ENCODE results near the gene PPP6R3. TPM values are rescaled to one million over a fixed set of nuclear protein-coding genes. Genes with fewer than 3 reads are reported as not detected.

The PPP6R3 gene
- total RNA-seq, 1 donor from 2014 or later = 132 TPM

DNA sequence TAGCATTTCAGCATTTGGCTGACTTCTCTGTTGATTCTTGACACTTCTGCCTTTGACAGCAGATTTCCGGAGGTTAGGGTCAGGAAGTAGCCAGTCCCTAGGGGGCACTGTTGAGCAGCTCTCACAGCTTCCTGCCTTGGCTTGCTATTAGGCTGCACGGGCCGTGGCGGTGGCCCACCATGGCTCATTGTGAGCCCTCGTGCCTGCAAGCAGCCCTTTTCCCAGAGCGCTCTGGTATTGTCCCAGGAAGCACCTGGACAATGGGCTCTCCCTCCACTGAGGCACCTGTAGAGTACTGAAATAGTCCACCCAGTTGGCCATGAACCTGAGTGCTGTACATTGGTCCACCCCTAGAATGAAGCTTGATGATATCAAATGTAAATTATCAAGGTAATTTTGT lies 123.5 kb downstream of the PPP6R3 start:
- Mint-ChIP-seq H3K36me3 (ENCODE audit: low read depth) (peaks cover 53% of the 10 kb centered on the region), H3K27ac (no peak overlapping the region), H3K27me3 (no peaks in the 10 kb centered on the region), H3K4me1 (peaks cover 14% of the 10 kb centered on the region), H3K9me3 (no peaks in the 10 kb centered on the region), H3K4me3 (no peak overlapping the region)
- peak; percentile 84 for DNase-seq
- intact Hi-C loops (cut with micrococcal nuclease) = loop anchor here (10.0 kb wide), 1 partner anchor 119 kb away; the partner anchor contains the start of gene PPP6R3

DNA sequence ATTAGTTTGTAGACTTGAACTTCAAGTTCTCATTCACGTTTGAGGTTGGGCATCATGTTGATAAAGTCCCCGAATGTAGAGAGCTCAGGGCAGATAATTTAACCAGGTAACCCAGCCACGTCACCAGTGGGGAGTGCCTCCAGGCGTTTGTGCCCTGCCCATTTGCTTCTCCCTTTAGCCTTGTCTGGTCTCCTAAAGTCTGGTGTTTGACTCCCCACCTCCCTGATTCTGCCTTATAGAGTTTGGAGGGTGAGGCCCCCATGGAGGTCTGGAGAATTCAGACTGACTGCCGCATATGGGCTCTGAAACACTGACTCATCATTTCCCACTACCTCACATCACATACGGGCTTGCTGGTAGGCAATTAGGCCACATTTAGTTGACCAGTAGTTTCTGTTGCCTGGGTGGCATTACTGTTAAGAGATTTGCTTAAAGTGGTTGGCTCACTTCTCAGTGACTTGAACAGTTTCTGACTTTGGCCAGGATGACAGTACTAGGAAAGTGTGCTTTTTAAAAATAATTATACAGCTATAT lies 124.5 kb downstream of the PPP6R3 start:
- H3K27ac Mint-ChIP-seq = peak overlapping the region; percentile 34
- no peaks in the 10 kb centered on the region for H3K9me3 Mint-ChIP-seq
- no peaks in the 10 kb centered on the region for H3K27me3 Mint-ChIP-seq
- no peak for DNase-seq
- H3K4me1 Mint-ChIP-seq = peaks cover 13% of the 10 kb centered on the region
- H3K36me3 Mint-ChIP-seq (ENCODE audit: low read depth) = peaks cover 53% of the 10 kb centered on the region
- intact Hi-C loops (cut with micrococcal nuclease) = loop anchor here (10.0 kb wide), 1 partner anchor 120 kb away; the partner anchor contains the start of gene PPP6R3
- H3K4me3 Mint-ChIP-seq = no peak overlapping the region

DNA sequence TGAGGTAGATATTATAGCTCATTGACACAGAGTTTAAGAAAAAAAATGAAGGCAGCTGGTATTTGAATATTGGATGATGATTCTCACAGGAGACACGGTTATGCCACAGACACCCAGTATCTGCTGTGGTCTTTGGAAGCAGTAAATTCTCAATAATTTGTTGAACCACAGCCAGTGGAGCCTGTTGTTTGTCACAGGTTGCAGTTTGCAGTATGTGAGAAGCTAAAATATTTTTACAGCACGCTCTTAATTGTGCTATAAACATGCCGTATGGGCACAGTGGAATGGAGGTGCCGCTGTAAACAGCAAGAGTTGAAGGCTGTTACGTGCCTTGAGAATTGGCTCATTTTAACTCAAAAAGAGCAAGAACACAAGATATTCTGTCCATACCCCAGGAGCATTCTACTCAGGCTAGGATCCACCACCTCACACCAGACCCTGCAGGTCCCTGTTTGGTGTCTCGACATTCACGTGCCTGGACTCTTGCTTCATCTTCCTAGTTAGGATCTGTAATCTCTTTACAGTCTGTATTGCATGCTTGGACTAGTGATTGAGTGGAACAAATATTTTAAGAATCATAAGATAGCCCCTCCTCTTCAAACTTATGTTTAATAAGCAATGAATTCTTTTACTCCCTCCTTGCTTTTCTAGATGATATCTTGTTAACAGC lies 129.1 kb downstream of the PPP6R3 start:
- Mint-ChIP-seq H3K36me3 (ENCODE audit: low read depth) (peaks cover 67% of the 10 kb centered on the region), H3K27ac (no peak overlapping the region)
- intact Hi-C loops (cut with micrococcal nuclease) = loop anchor here (10.0 kb wide), 1 partner anchor 125 kb away; the partner anchor contains the start of gene PPP6R3

DNA sequence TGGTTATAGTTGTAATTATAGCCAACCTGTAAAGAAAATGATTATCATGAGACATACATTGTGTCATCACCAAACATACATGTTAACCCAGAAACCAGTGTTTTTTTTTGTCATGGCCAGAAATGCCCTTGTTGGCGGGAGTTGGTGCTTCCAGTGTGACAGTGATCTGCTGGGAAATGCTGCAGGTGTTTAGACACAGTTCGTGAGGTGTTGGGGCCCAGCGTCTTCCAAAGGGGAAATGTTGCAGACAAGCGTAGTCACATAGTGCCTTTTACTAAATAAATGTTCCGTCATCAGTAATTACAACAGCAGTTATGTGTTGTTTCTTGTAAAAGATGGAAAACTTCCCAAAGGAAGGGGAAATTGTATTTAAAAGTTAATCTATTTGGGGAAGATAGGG lies 131.2 kb downstream of the PPP6R3 start:
- intact Hi-C loops (cut with micrococcal nuclease) = no loop called here
- H3K27me3 Mint-ChIP-seq = no peaks in the 10 kb centered on the region
- no peaks in the 10 kb centered on the region for H3K9me3 Mint-ChIP-seq
- H3K27ac Mint-ChIP-seq = no peak overlapping the region
- peaks cover 70% of the 10 kb centered on the region for H3K36me3 Mint-ChIP-seq (ENCODE audit: low read depth)
- no peak for DNase-seq
- H3K4me3 Mint-ChIP-seq = no peak overlapping the region
- peaks cover 2% of the 10 kb centered on the region for H3K4me1 Mint-ChIP-seq

More for the DNA sequence above, 129.1 kb downstream of the PPP6R3 start:
- no peak for DNase-seq
- peaks cover 7% of the 10 kb centered on the region for H3K4me1 Mint-ChIP-seq
- no peaks in the 10 kb centered on the region for H3K9me3 Mint-ChIP-seq
- H3K4me3 Mint-ChIP-seq = no peak overlapping the region
- no peaks in the 10 kb centered on the region for H3K27me3 Mint-ChIP-seq

DNA sequence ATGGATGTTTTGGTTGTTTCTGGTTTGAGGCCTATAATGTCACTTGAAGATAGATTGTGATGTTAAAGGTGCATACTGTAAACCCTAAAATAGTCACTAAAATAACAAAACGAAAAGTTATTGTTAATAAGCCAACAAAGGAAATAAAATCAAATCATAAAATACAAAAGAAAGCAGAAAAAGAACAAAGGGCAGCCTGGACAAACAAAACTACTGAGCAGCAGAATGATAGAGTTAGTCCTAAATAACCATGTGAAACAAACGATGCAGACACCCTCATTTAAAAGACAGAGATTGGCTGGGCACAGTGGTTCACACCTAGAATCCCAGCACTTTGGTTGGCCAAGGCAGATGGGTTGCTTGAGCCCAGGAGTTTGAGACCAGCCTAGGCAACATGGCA lies 132.9 kb downstream of the PPP6R3 start:
- DNase-seq = no peak
- Mint-ChIP-seq H3K27ac (no peak overlapping the region), H3K9me3 (no peaks in the 10 kb centered on the region), H3K4me3 (no peak overlapping the region), H3K27me3 (no peaks in the 10 kb centered on the region), H3K36me3 (ENCODE audit: low read depth) (peaks cover 74% of the 10 kb centered on the region), H3K4me1 (peaks cover 8% of the 10 kb centered on the region)
- intact Hi-C loops (cut with micrococcal nuclease) = no loop called here

DNA sequence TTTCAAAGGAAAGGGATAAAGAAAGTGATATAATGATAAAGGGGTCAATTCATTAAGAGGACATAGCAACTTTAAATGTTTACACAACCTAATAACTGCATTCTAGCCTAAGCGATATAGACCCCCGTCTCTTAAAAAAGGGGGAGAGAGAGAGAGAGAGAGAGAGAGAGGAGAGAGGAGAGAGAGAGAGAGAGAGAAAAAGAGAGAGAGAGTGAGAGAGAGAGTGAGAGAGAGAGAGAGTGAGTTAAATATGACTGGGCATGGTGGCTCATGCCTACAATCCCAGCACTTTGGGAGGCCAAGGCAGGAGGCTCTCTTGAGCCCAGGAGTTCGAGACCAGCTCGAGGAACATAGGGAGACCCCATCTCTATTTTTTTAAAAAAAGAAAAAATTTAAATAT lies 133.6 kb downstream of the PPP6R3 start:
- H3K4me3 Mint-ChIP-seq = no peak overlapping the region
- no peaks in the 10 kb centered on the region for H3K27me3 Mint-ChIP-seq
- intact Hi-C loops (cut with micrococcal nuclease) = no loop called here
- peaks cover 78% of the 10 kb centered on the region for H3K36me3 Mint-ChIP-seq (ENCODE audit: low read depth)
- no peaks in the 10 kb centered on the region for H3K9me3 Mint-ChIP-seq
- H3K27ac Mint-ChIP-seq = no peak overlapping the region
- no peak for DNase-seq
- H3K4me1 Mint-ChIP-seq = peaks cover 13% of the 10 kb centered on the region

DNA sequence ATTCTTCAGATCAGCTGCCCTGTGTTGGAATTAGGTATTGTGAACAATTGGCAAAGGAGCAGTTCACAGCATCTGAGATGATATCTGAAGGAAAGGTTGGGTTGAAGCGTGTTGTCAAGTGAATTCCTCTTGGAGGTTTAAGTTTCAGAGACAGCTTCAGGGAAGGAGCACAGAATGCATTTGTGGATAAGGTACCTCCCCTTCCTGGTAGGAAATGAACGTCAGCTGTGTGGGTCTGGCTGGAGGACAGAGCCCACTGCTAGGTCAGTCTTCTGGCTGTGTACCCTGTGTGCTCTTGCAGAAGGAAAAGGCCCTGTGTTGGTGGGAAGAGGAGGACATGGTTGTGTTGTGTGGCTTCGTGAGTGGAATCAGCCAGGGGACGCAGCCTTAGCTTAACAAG lies 135.7 kb downstream of the PPP6R3 start:
- intact Hi-C loops (cut with micrococcal nuclease) = no loop called here
- peaks cover 11% of the 10 kb centered on the region for H3K4me1 Mint-ChIP-seq
- H3K27ac Mint-ChIP-seq = no peak overlapping the region
- H3K4me3 Mint-ChIP-seq = no peak overlapping the region
- H3K36me3 Mint-ChIP-seq (ENCODE audit: low read depth) = peaks cover 78% of the 10 kb centered on the region
- no peaks in the 10 kb centered on the region for H3K9me3 Mint-ChIP-seq
- H3K27me3 Mint-ChIP-seq = no peaks in the 10 kb centered on the region
- no peak for DNase-seq

DNA sequence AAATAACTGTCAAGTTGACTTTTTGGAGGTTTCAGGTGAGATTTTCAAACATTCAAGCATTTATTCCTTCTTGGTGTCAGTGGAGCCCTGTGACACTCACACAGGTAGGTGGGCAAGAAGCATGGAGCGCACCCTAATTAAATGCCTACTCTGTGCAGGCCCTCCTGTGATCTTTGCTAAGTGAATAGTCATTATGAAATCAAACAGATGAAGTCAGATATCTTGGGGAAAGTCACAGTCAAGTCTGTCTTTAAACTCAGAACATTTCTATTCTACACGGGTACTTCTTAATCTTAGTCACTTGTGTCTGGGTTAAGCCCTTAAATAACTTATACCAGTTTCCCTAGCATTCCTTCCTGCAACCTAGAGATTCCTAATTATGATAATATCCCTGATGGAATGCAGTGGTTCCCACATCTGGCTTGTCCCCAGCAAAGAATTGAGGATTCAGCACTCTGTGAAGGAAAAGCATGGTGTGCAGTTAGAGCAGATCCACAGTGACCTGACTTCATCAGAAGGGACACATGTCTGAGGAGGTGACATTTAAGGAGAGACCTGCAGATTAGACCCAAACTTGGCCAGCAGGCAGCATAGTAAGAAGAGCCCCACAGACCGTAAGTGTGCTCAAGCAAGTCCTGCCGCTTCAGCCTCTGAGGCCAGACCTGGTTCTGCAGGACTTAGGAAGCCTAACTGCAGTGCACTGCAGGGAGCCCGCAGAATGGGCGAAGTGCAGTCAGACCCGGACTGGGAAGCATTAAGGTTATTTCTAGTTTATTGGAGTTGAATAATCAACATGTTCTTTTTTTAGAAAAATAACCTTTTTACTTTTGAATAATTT lies 138.5 kb downstream of the PPP6R3 start:
- Mint-ChIP-seq H3K36me3 (ENCODE audit: low read depth) (peaks cover 79% of the 10 kb centered on the region), H3K4me1 (peaks cover 11% of the 10 kb centered on the region), H3K27ac (peak overlapping the region; percentile 84), H3K9me3 (no peaks in the 10 kb centered on the region), H3K27me3 (no peaks in the 10 kb centered on the region), H3K4me3 (no peak overlapping the region)
- DNase-seq = no peak
- intact Hi-C loops (cut with micrococcal nuclease) = no loop called here

DNA sequence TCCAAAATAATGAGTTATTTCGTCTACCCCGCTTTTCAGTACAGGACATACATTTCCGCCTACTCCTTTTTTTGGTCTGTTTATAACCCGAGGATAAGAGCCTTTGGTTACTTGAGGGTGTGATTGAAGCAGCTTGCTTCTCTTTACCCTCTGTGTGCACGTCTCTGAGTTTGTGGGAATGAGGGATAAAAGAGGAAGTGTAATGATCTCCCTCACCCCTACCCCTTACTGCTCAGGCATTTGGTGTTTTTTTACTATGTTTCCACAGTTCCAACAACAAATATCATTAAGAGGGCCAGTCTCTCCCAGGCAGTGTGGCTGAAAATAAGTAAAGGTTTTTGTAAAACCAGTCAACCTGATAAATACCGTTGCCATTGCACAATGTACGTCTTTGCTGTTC lies 140.6 kb downstream of the PPP6R3 start:
- no peaks in the 10 kb centered on the region for H3K27me3 Mint-ChIP-seq
- H3K4me3 Mint-ChIP-seq = no peak overlapping the region
- no peaks in the 10 kb centered on the region for H3K9me3 Mint-ChIP-seq
- DNase-seq = no peak
- intact Hi-C loops (cut with micrococcal nuclease) = no loop called here
- H3K36me3 Mint-ChIP-seq (ENCODE audit: low read depth) = peaks cover 84% of the 10 kb centered on the region
- no peak overlapping the region for H3K27ac Mint-ChIP-seq
- peaks cover 12% of the 10 kb centered on the region for H3K4me1 Mint-ChIP-seq

DNA sequence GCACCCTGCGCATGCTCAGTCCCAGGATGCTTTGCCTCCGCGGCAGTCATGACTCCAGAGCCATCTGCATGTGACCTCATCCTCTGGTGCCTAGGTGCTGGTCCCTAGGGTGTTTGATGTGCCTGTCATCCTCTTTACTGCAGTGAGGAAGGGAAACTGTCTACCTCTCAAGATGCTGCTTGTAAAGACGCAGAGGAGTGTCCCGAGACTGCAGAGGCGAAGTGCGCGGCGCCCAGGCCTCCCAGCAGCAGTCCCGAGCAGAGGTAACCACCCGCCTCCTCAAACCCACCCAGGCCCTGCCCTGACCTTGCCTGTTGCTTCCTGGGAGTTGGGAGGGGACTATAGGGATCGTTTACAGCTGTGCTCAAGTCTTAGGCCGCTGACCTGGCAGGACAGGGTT lies 149.2 kb downstream of the PPP6R3 start:
- DNase-seq = no peak
- peaks cover 65% of the 10 kb centered on the region for H3K36me3 Mint-ChIP-seq (ENCODE audit: low read depth)
- peak overlapping the region; percentile 58 for H3K27ac Mint-ChIP-seq
- no peak overlapping the region for H3K4me3 Mint-ChIP-seq
- intact Hi-C loops (cut with micrococcal nuclease) = no loop called here
- H3K27me3 Mint-ChIP-seq = no peaks in the 10 kb centered on the region
- peaks cover 2% of the 10 kb centered on the region for H3K4me1 Mint-ChIP-seq
- no peaks in the 10 kb centered on the region for H3K9me3 Mint-ChIP-seq

DNA sequence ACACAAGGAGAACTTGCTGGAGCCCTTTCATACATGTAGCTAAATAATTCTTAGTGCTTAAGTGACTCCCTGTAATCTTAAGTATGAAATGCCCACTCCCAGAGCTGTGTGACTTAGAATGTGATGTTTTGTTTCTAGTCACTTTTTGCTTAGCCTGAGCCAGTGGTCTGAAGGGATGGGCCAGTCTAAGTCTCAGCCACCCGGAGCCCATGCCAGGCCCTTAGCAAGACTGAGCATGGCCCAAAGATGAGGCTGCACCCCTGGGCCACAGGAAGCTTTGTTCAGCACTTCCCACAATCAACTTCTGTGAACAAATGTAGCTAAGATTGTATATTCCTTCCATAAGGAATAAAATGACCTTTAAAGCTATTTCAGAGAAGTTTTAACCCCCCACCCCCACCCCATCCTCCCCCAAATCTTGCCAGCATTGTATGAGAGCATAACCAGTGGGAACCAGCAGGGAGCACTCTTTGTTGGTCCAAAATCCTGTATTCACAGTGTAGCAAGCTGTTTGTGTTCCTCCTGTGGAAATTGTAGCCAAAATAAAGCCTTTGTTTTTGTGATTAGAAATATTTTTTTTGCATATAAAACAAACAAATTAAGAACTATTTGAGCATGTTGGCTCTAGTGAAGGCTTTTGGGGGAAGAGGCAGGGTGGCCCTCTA lies 150.0 kb downstream of the PPP6R3 start:
- H3K27ac Mint-ChIP-seq = no peak overlapping the region
- DNase-seq = no peak
- intact Hi-C loops (cut with micrococcal nuclease) = no loop called here
- peaks cover 2% of the 10 kb centered on the region for H3K4me1 Mint-ChIP-seq
- H3K9me3 Mint-ChIP-seq = no peaks in the 10 kb centered on the region
- no peaks in the 10 kb centered on the region for H3K27me3 Mint-ChIP-seq
- H3K4me3 Mint-ChIP-seq = no peak overlapping the region
- peaks cover 65% of the 10 kb centered on the region for H3K36me3 Mint-ChIP-seq (ENCODE audit: low read depth)

DNA sequence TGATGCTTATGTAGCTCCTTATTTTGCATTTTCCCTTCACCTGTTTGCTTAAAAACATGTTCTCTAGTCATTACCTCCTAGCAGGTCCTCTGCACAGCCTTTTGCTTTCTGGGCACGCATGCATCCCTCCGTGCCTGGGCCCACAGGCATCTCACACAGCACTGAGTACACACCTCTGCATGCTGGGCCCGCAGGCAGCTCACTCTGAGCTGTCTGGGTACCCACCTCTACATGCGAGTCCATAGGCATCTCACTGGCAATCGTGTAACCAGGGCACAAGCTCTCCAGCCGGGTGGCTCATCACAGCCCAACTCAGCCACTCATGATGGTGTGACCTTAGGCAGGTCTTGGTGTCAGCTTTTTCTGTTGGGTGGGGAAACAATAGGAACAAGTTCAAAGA lies 155.1 kb downstream of the PPP6R3 start:
- peaks cover 41% of the 10 kb centered on the region for H3K36me3 Mint-ChIP-seq (ENCODE audit: low read depth)
- H3K4me3 Mint-ChIP-seq = no peak overlapping the region
- no peak for DNase-seq
- intact Hi-C loops (cut with micrococcal nuclease) = no loop called here
- no peaks in the 10 kb centered on the region for H3K4me1 Mint-ChIP-seq
- H3K27me3 Mint-ChIP-seq = peaks cover 2% of the 10 kb centered on the region
- H3K9me3 Mint-ChIP-seq = no peaks in the 10 kb centered on the region
- H3K27ac Mint-ChIP-seq = peak overlapping the region; percentile 57

DNA sequence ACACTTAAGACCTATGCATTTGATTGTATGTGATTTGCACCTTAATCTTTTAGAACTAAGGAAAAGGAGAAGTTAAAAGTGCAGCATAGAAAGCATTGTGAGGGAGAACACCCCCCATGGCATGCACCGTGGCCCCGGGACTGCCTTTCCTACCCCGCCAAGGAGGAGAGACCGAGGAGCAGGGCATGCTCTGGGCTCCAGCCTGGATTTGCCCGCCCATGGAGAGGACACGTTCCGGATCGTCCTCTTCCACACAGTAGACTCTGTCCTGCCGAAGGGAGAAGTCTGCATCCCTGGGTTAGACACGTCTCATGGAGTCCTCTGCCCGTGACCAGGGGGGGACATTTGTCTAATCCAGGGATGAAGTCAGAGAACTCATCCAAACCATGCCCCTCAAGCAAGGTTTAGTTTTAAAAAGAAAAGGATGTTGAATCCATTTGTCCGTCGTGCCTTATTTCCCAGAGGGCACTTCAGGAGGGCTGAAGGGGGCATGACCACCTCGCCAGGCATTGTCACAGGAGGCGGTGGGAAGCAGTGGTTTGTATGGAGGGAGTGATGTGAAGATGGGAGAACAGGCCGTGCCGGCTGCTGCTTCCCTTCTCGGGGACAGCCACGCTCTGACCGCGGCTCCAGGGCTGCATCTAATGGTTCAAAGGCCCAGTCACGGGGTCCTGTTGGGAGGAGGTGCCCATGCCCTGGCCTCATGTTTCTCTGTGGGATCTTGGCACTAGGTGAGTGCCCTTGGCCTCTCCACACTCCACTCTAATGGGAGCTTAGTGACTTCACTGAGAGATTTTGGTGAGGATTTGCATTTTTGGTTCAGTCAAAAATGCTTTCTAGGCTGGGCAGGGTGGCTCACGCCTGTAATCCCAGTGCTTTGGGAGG lies 157.6 kb downstream of the PPP6R3 start:
- no peaks in the 10 kb centered on the region for H3K4me1 Mint-ChIP-seq
- H3K4me3 Mint-ChIP-seq = no peak overlapping the region
- no peak overlapping the region for H3K27ac Mint-ChIP-seq

More for the DNA sequence above, 157.6 kb downstream of the PPP6R3 start:
- H3K27me3 Mint-ChIP-seq = peaks cover 4% of the 10 kb centered on the region
- H3K9me3 Mint-ChIP-seq = no peaks in the 10 kb centered on the region
- peaks cover 23% of the 10 kb centered on the region for H3K36me3 Mint-ChIP-seq (ENCODE audit: low read depth)
- intact Hi-C loops (cut with micrococcal nuclease) = no loop called here
- no peak for DNase-seq
